AG04450 (cell line): ENCODE measurements around the gene MUC6. TPM values are rescaled to one million over a fixed set of nuclear protein-coding genes. Genes with fewer than 3 reads are reported as not detected.

ENCODE experiments used
- CTCF ChIA-PET: fragments of 300-600, 350-600 bp; formaldehyde crosslinking; extraction: SDS; loops from one replicate; lab custom pipeline; 2022; ENCODE audit warnings: antibody characterized with exemption, inconsistent platforms; lab: Charles Lee
- POLR2A ChIA-PET: fragments of 350-600 bp; formaldehyde crosslinking; extraction: SDS; loops from one replicate; lab custom pipeline; 2021; ENCODE audit warnings: antibody characterized with exemption, inconsistent platforms; lab: Yijun Ruan, JAX
- DNase-seq: peaks from one replicate; pipeline ENCODE4 v3.0.0-alpha.2; 2011; ENCODE audit warnings: low read depth, low spot score
- H3K27ac ChIP-seq: one replicate; pipeline ENCODE4 v1.5.1; 2012; ENCODE audit warnings: low read depth, low read length, control low read depth
- H3K27me3 ChIP-seq: one replicate; pipeline ENCODE4 v1.6.0; 2012; ENCODE audit warnings: low read length; ENCODE audit not compliant: control insufficient read depth, insufficient read depth
- H3K4me3 ChIP-seq: 2 replicates; pipeline ENCODE4 v1.5.1; 2011; ENCODE audit warnings: mild to moderate bottlenecking, low read depth, low read length, control low read depth
- H3K9me3 ChIP-seq: 2 replicates; pipeline ENCODE4 v1.5.1; 2012; ENCODE audit warnings: low read length; ENCODE audit not compliant: control insufficient read depth, insufficient read depth
- CTCF ChIP-seq: IDR thresholded peaks from 2 replicates; pipeline ENCODE4 v1.5.1; 2011; ENCODE audit warnings: low read depth, low read length, control low read depth, inconsistent platforms
- polyA plus RNA-seq: library from polyadenylated mRNA; depleted of rRNA; stranded (reverse); fragments of >200 nt; gene quantifications from 2 replicates; pipeline ENCODE4 v1.2.3, GENCODE V29; 2011

Gene MUC6
- polyA plus RNA-seq, 1 experiment = not detected

- H3K4me3 ChIP-seq = no peak overlapping the region
- POLR2A ChIA-PET = no interaction called here
- H3K27me3 ChIP-seq = no peaks in the 10 kb centered on the region
- no peak for TF ChIP-seq CTCF
- no peak for DNase-seq
- H3K27ac ChIP-seq = no peak overlapping the region
- H3K9me3 ChIP-seq = no peaks in the 10 kb centered on the region; the same call in 1 of the 2 replicates
- CTCF ChIA-PET = no interaction called here
Observed at GRCh38 chr11:1008803-1009145, 27.7 kb downstream of the MUC6 start.

GRCh38 chr11:1008001-1008802 lies 28.3 kb downstream of the MUC6 start:
- CTCF ChIA-PET = no interaction called here
- no peak for DNase-seq
- POLR2A ChIA-PET = no interaction called here
- no peak overlapping the region for H3K27ac ChIP-seq
- no peak for TF ChIP-seq CTCF
- no peak overlapping the region for H3K4me3 ChIP-seq
- H3K27me3 ChIP-seq = no peaks in the 10 kb centered on the region
- no peaks in the 10 kb centered on the region; the same call in 1 of the 2 replicates for H3K9me3 ChIP-seq

DNA sequence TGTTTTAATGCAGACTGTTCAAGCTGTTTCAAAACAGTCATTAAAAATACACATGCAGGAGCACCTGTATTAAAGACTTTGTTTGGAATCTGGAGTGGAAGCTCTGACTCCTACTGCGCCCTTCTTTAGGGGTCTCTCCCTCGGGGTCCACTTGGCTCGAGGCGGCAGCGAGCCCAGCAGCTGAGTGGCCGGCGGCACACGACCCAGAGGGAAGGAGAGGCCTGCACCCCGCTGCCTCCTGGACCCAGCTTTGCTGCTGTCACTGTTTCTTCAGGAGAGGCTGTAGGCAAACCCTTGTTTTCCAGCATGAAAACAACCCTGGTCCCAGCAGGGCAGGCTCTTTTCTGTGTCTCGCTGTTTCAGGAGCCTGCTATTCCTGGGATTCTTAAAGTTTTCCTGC lies 29.2 kb downstream of the MUC6 start:
- DNase-seq = no peak
- H3K4me3 ChIP-seq = no peak overlapping the region
- ChIA-PET CTCF (no interaction called here), POLR2A (no interaction called here)
- H3K9me3 ChIP-seq = no peaks in the 10 kb centered on the region; the same call in 1 of the 2 replicates
- no peak overlapping the region for H3K27ac ChIP-seq
- H3K27me3 ChIP-seq = no peaks in the 10 kb centered on the region
- TF ChIP-seq CTCF = no peak

DNA sequence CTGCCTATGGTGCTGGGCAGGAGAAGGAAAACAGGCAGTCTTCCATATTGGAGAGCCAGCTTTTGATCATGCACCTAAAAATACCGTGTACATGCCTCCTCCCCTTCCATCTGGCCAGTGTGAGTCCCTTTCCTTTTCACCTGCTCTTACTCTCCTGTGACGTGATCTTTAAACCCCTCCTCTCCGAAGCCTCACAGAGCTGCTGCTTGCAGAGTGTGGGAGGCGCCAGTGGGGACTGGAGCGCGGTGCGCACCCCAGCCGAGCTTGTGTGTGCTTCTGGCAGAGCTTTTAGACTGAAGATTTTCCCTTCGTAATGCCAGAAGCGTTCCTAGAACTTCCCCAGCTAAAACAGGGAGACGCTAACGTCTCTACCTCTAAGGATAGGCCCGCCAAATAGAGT lies 29.8 kb downstream of the MUC6 start:
- no peak for DNase-seq
- Histone ChIP-seq H3K27me3 (no peaks in the 10 kb centered on the region), H3K9me3 (no peaks in the 10 kb centered on the region; the same call in 1 of the 2 replicates), H3K4me3 (no peak overlapping the region), H3K27ac (no peak overlapping the region)
- ChIA-PET POLR2A (no interaction called here), CTCF (no interaction called here)
- no peak for TF ChIP-seq CTCF

- no peak overlapping the region for H3K4me3 ChIP-seq
- no peak for DNase-seq
- ChIA-PET CTCF (no interaction called here), POLR2A (no interaction called here)
- H3K27me3 ChIP-seq = no peaks in the 10 kb centered on the region
- no peak for TF ChIP-seq CTCF
- no peaks in the 10 kb centered on the region; the same call in 1 of the 2 replicates for H3K9me3 ChIP-seq
- H3K27ac ChIP-seq = no peak overlapping the region
Observed at GRCh38 chr11:1005928-1006327, 30.6 kb downstream of the MUC6 start.
